GM12892 (cell line): ENCODE data around the gene RPS6KA2.

ENCODE experiments used
- DNase-seq: peaks from one replicate; pipeline ENCODE4 v3.0.0; 2011; ENCODE audit not compliant: insufficient read length
- FAIRE-seq: peaks from 2 replicates; lab custom pipeline; 2011; peaks lifted over from hg19 to GRCh38; lab: Jason Lieb, UNC
- POLR2A ChIP-seq: IDR thresholded peaks from 2 replicates; pipeline ENCODE4 v1.6.1; 2011; ENCODE audit warnings: low read depth, low read length, control low read depth
- POLR2AphosphoS5 ChIP-seq: IDR thresholded peaks from 2 replicates; pipeline ENCODE4 v1.6.1; 2011; ENCODE audit warnings: low read depth, low read length, control low read depth
- TAF1 ChIP-seq: IDR thresholded peaks from 2 replicates; pipeline ENCODE4 v1.6.1; 2011; ENCODE audit warnings: low read depth, mild to moderate bottlenecking, control low read depth, low read length, borderline replicate concordance

Gene RPS6KA2

GRCh38 chr6:166627875-166628801, 1.1 kb upstream of the RPS6KA2 start:
- no peak for TF ChIP-seq POLR2A
- no peak for TF ChIP-seq TAF1
- no peak for TF ChIP-seq POLR2AphosphoS5
- DNase-seq (peak; percentile 50), FAIRE-seq (peak; percentile 62)

GRCh38 chr6:166626177-166627032, 646 bp downstream of the RPS6KA2 start:
- FAIRE-seq = no peak
- DNase-seq = no peak
- no peak for TF ChIP-seq TAF1
- no peak for TF ChIP-seq POLR2AphosphoS5
- TF ChIP-seq POLR2A = no peak

- TF ChIP-seq POLR2AphosphoS5 (no peak), TAF1 (no peak), POLR2A (no peak)
- FAIRE-seq = no peak
- no peak for DNase-seq
Observed at GRCh38 chr6:166625356-166625755, 1.7 kb downstream of the RPS6KA2 start.

- FAIRE-seq = no peak
- no peak for DNase-seq
- no peak for TF ChIP-seq TAF1
- no peak for TF ChIP-seq POLR2A
- no peak for TF ChIP-seq POLR2AphosphoS5
Observed at GRCh38 chr6:166624275-166624674, 2.8 kb downstream of the RPS6KA2 start.

- no peak for TF ChIP-seq POLR2A
- TF ChIP-seq TAF1 = no peak
- FAIRE-seq (no peak), DNase-seq (no peak)
Observed at GRCh38 chr6:166623318-166623717, 3.7 kb downstream of the RPS6KA2 start.

GRCh38 chr6:166621114-166621540, 5.9 kb downstream of the RPS6KA2 start:
- TF ChIP-seq POLR2A = no peak
- FAIRE-seq (no peak), DNase-seq (no peak)

- no peak for TF ChIP-seq TAF1
- TF ChIP-seq POLR2AphosphoS5 = no peak
- no peak for TF ChIP-seq POLR2A
Observed at GRCh38 chr6:166620478-166621113, 6.5 kb downstream of the RPS6KA2 start.

GRCh38 chr6:166619912-166620311, 7.1 kb downstream of the RPS6KA2 start:
- TF ChIP-seq POLR2AphosphoS5 (no peak), TAF1 (no peak)
- DNase-seq (no peak), FAIRE-seq (no peak)

More at GRCh38 chr6:166620478-166621113, 6.5 kb downstream of the RPS6KA2 start:
- no peak for DNase-seq
- no peak for FAIRE-seq

GRCh38 chr6:166618866-166619761, 7.9 kb downstream of the RPS6KA2 start:
- FAIRE-seq (no peak), DNase-seq (no peak)

GRCh38 chr6:166618251-166618650, 8.8 kb downstream of the RPS6KA2 start:
- no peak for TF ChIP-seq POLR2A
- no peak for TF ChIP-seq POLR2AphosphoS5
- TF ChIP-seq TAF1 = no peak
- DNase-seq (no peak), FAIRE-seq (no peak)

More at GRCh38 chr6:166618866-166619761, 7.9 kb downstream of the RPS6KA2 start:
- TF ChIP-seq TAF1 (no peak), POLR2AphosphoS5 (no peak), POLR2A (no peak)

- DNase-seq (no peak), FAIRE-seq (no peak)
- no peak for TF ChIP-seq POLR2AphosphoS5
- no peak for TF ChIP-seq POLR2A
- no peak for TF ChIP-seq TAF1
Observed at GRCh38 chr6:166617359-166617758, 9.7 kb downstream of the RPS6KA2 start.
